Stimulated activated naive CD8-positive, alpha-beta T cell treated with anti-CD3 and anti-CD28 coated beads, Interleukin-15, amount 100 ng/mL, for 72 hours (primary cell): ENCODE results near the gene ATP9B.

Experiments used
- ATAC-seq: fragments of 150-1000 bp; cut with Tn5 transposase; 2 replicates; pipeline ENCODE4 v1.10.0; 2021; ENCODE audit warnings: mild to moderate bottlenecking, moderate library complexity
- DNase-seq, 2 donors: peaks; one replicate each; pipeline ENCODE4 v3.0.0; 2021 to 2022
- H3K27ac Mint-ChIP-seq, 2 donors: one replicate each; pipeline ENCODE4 v1.8.0; 2022; ENCODE audit warnings: mild to moderate bottlenecking in 2 of 2, mixed read lengths in 2 of 2, moderate library complexity in 2 of 2
- H3K27me3 Mint-ChIP-seq: one replicate; pipeline ENCODE4 v1.8.0; 2022; ENCODE audit warnings: mixed read lengths
- H3K4me1 Mint-ChIP-seq: one replicate; pipeline ENCODE4 v1.8.0; 2022; ENCODE audit warnings: mild to moderate bottlenecking, mixed read lengths
- H3K4me3 Mint-ChIP-seq, 2 donors: one replicate each; pipeline ENCODE4 v1.8.0; 2022; ENCODE audit warnings: mild to moderate bottlenecking in 2 of 2, mixed read lengths in 2 of 2, moderate library complexity in 1 of 2
- H3K9me3 Mint-ChIP-seq, 2 donors: one replicate each; pipeline ENCODE4 v1.8.0; 2022; ENCODE audit warnings: mixed read lengths in 2 of 2

ATP9B gene

DNA sequence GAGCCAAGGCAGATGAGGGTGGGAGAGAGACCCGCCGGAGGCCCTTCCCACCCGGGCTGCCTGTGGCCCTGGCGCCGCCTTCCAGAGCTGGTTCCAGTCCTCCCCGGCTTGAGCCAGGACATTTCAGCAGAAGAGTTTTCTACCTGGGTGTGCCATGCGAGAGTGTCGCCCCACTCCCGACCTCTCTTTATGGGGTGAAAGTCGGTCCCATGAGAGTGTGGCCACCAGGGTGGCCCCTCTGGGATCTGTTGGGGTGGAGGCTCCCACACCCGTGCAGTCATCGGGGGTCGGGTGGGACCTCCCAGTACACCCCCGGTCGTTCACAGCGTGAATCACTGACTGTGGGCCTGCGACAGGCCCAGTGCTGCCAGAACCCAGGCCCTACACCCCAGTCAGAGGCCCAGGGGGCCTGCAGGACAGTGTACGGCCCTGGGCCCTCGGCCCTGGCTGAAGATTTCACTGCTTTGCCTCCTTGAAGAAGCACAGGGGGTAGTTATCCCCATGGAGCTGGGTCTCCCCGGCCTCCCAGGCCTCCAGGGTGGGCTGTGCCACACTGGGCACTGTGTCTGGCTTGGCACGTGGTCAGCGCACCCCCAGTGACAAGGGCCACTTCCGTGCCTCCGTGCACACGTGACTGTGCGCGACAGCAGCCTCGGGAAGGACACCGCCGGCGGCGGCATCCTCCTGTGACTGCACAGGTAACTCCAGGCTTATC lies 332.5 kb downstream of the ATP9B start:
- peaks cover 80% of the 10 kb centered on the region for H3K4me1 Mint-ChIP-seq
- H3K27ac Mint-ChIP-seq = peak overlapping the region; percentile 70 to 98
- H3K4me3 Mint-ChIP-seq = peak overlapping the region; percentile 93 to 94
- H3K27me3 Mint-ChIP-seq = no peaks in the 10 kb centered on the region
- DNase-seq (no peak), ATAC-seq (no peak)
- H3K9me3 Mint-ChIP-seq = no peaks in the 10 kb centered on the region

DNA sequence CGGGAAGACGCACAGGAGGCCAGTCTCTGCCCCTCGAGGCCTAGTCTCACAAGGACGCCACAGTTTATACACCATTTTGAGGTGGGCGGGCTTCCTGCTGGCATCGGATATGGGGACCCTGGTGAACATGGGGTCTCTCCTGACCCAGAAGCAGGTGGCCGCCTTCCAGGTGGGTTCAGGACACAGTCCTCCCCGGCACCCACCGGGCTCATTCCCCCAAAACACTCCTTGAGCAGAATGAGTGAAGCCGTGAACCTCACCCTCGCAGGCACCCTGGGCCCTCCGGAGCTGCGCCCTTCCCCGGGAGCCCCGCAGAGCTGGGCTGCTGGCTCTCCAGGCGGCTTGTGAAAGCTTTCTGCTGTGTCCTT lies 333.0 kb downstream of the ATP9B start:
- H3K4me1 Mint-ChIP-seq = peaks cover 86% of the 10 kb centered on the region

DNA sequence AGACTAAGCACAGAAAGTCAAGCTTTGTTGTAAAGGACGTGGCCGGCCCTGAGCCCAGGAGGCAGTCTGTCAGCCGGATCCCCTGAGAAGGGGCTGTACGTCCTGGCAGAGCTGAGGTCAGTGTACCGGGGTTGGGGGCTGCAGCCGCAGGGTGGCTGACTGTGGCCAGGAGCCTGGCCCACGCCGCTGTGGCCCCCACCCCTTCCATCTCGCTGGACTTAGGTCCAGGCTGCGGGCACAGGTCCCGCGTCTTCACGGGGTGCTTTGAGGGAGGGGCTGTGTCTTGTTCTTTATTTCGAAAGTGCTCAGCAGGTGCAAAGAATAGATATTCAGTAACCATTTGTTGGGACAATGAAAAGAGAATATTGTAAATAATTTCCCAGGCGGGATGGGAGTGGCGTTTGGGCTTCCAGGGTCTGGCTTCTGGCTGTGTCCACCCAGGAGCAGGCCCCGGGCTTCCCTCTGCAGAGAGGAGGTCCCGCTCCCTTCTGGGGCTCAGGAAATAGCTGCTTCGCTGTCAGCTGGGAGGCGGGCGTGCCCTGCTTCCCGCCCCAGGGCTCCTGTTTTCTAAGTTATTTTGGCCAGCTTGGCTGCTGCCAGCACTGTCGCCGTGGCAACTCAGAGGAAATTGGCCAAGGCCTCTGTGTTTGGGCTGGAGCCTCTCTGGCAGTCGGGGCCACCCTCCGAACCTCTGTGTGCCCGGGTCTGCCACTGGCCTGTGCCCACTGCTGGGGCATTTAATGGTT lies 334.0 kb downstream of the ATP9B start:
- H3K27ac Mint-ChIP-seq = peak overlapping the region; percentile 13 to 96

More for the DNA sequence above, 333.0 kb downstream of the ATP9B start:
- Mint-ChIP-seq H3K9me3 (no peaks in the 10 kb centered on the region), H3K27me3 (no peaks in the 10 kb centered on the region), H3K27ac (peak overlapping the region in 1 of 2 donors; percentile 96), H3K4me3 (peak overlapping the region; percentile 70 to 94)
- DNase-seq = no peak
- no peak for ATAC-seq

DNA sequence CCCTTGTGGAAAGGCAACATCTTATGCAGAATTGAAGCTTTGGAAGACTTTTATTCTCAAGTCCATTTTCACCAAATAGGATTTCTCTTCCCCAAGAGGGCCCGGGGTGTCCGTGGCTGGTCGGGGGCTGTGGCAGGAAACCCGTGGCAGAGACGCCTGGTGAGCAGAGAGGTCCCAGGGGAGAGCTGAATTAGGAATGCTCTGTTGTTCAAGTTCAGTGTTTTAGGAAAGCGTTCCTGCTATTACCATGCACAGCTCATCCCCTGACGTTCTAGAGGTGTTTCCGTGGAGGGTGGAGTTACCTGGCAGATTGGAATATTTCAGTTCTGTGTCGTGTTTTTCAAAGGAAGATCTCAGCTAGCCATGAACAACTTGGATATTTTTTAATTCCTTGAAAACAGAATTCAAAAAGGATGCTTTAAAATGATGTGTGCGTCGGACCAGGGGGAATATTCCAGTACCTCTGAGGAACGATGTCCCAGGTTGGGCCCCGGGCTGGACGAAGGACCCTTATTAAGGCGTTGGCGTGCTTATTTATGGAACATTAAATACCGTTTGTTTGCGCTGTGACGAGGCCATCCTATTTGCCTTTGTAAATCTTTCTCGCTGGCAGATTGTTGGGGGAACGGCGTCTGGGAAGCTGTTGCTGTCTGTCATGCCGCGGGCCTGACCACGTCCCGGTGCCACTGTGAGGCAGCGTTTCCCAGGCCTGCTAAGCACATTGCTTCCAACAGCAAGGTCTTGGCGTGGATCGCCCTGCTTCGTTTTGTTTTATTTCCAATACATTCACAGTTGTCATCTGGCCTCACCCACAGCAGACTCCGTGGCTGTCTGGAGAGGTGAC lies 334.8 kb downstream of the ATP9B start:
- DNase-seq (no peak), ATAC-seq (no peak)
- Mint-ChIP-seq H3K4me1 (peaks cover 77% of the 10 kb centered on the region), H3K27ac (peak overlapping the region; percentile 51 to 80), H3K4me3 (peak overlapping the region; percentile 70 to 94), H3K27me3 (no peaks in the 10 kb centered on the region), H3K9me3 (no peaks in the 10 kb centered on the region)

More for the DNA sequence above, 334.0 kb downstream of the ATP9B start:
- H3K9me3 Mint-ChIP-seq = no peaks in the 10 kb centered on the region
- no peak for DNase-seq
- peak overlapping the region; percentile 70 to 94 for H3K4me3 Mint-ChIP-seq
- no peak for ATAC-seq
- peaks cover 85% of the 10 kb centered on the region for H3K4me1 Mint-ChIP-seq
- H3K27me3 Mint-ChIP-seq = no peaks in the 10 kb centered on the region

DNA sequence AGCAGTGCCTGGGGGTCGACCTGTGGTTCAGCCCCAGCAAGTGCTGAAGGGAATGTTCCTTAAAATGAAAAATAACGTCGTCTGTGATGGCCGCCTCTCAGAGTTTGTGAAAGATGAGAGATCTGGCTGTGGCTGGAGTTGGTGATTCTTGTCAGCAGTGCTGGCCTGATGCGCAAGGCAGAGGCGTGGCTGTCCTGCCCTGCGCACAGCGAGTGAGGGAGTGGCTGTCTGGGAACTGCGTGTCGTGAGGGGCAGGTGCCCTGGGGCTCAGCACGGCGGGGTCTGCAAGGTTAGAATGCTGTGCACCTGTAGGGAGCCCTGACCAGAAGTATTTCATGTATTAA lies 335.3 kb downstream of the ATP9B start:
- peak overlapping the region; percentile 70 to 94 for H3K4me3 Mint-ChIP-seq
- peak overlapping the region; percentile 51 to 80 for H3K27ac Mint-ChIP-seq
- ATAC-seq = no peak
- H3K9me3 Mint-ChIP-seq = no peaks in the 10 kb centered on the region
- peaks cover 73% of the 10 kb centered on the region for H3K4me1 Mint-ChIP-seq
- no peaks in the 10 kb centered on the region for H3K27me3 Mint-ChIP-seq
- no peak for DNase-seq

DNA sequence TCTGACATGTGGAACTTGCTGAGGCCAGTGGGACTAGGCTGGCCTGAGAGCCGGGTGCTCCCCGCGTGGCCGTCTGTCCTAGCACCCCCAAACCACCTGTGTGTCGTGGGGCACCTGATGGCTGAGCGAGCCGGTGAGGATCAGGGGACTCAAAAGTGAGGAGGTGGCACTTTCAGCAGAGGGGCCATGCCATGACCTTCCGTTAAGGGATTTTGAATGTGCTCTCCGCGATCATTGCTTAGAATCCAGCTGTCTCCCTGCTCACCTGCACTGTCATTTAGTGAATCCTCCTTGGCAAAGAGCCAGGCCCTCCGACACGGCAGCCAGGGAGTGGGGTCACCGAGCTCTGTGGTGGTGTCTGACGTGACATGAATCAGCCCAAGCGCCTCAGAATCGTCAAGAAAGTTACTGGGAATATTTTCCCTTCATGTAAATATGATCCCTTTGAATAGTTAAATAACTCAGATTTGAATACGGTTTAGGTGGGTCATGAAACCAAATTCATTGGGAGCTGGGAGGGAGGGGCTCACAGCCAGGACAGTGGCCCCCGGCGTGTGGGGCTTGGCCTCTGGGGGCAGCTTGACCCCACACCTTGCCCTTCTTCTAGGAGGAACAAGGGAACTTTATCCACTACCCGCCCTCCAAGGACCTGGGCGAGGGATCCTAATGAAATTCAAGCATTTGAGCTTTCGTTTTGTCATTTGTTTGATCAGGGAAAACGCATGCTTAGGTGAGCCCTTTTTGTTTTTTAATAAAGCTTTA lies 336.0 kb downstream of the ATP9B start:
- H3K4me1 Mint-ChIP-seq = peaks cover 73% of the 10 kb centered on the region
- H3K27ac Mint-ChIP-seq = peak overlapping the region; percentile 51 to 92
- ATAC-seq (no peak), DNase-seq (peak in 1 of 2 donors; percentile 62)
- no peaks in the 10 kb centered on the region for H3K27me3 Mint-ChIP-seq
- H3K4me3 Mint-ChIP-seq = peak overlapping the region; percentile 70 to 94
- H3K9me3 Mint-ChIP-seq = no peaks in the 10 kb centered on the region

DNA sequence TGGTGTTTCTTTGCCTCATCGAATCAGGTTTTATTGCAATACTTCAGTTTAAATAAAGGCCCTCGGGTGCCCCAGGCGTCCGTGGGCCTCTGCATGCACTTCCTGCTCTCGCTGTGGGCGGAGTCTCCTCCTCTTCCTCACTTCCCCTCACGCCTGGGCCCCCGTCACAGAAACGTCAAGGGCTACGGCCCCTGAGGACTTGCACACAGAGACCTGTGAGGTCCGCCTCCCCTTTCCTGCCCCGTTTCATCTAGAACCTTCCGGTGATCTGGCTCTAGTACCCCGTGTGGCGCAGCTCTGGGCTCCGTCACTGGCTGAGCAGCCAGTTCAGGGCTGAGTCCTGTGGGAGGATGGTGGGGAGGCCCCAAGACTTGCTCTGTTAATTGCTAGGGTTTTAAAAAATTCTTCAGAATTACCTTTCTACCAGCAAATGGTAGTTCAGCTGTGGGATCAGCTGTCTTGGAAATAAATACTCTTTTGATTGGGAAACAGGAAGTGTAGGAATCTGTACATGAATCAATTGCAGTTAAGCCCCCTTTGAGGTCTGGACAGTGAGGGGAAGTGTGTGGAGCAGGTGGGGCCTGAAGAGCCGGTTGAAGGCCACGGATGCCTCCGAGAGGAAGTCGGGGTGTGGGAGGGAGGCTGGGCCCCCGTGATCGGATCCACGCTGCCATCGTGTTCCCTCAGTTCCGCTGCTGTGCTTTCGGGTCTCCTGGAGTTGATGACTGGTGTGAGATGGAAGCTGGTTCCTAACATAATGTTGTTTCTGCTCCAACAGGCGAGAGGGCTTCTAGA lies 336.8 kb downstream of the ATP9B start:
- H3K4me3 Mint-ChIP-seq = peak overlapping the region; percentile 70 to 94

DNA sequence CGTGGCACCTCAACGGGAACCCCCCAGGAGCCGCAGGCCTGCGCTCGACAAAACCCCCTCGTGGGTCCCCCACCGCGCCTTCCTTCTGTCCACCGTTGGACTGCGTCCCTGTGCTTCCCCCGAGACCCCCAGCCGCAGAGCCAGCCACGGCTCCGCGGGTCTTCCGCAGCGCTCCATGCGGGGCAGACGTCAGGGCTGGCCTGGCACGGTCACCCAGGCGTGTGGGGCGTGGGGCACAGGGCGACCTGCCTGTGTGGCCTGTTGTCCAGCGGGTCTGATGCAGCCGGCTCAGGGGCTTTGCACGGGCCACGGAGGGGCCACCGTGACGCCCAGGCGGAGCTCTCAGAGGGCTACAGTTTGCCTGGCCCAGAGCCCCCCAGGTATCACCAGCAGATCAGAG lies 337.5 kb downstream of the ATP9B start:
- Mint-ChIP-seq H3K4me3 (peak overlapping the region; percentile 70 to 94), H3K9me3 (no peaks in the 10 kb centered on the region), H3K27ac (no peak overlapping the region), H3K27me3 (no peaks in the 10 kb centered on the region), H3K4me1 (peaks cover 64% of the 10 kb centered on the region)
- ATAC-seq (no peak), DNase-seq (no peak)

More for the DNA sequence above, 336.8 kb downstream of the ATP9B start:
- H3K4me1 Mint-ChIP-seq = peaks cover 71% of the 10 kb centered on the region
- peak overlapping the region; percentile 92 to 94 for H3K27ac Mint-ChIP-seq
- H3K9me3 Mint-ChIP-seq = no peaks in the 10 kb centered on the region
- peak; percentile 72 to 92 for DNase-seq
- peak; percentile 95 for ATAC-seq
- H3K27me3 Mint-ChIP-seq = no peaks in the 10 kb centered on the region

DNA sequence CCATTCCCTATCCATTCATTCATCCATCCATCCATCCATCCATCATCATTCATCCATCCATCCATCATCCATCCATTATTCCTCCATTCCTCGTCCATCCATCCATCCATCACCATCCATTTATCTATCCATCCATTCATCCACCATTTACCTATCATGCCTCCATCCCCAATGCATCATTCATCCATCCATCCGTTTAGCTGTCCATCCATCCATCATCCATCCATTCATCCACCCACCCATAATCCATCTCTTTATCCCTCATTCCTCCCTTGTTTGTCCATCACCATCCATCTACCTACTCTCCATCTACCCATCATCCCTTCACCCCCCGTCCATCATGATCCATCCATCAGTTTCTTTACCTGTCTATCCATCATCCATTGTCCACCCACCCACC lies 340.1 kb downstream of the ATP9B start:
- Mint-ChIP-seq H3K4me3 (no peak overlapping the region), H3K27me3 (no peaks in the 10 kb centered on the region), H3K4me1 (peaks cover 52% of the 10 kb centered on the region), H3K27ac (no peak overlapping the region), H3K9me3 (no peaks in the 10 kb centered on the region)
- DNase-seq (no peak), ATAC-seq (no peak)

DNA sequence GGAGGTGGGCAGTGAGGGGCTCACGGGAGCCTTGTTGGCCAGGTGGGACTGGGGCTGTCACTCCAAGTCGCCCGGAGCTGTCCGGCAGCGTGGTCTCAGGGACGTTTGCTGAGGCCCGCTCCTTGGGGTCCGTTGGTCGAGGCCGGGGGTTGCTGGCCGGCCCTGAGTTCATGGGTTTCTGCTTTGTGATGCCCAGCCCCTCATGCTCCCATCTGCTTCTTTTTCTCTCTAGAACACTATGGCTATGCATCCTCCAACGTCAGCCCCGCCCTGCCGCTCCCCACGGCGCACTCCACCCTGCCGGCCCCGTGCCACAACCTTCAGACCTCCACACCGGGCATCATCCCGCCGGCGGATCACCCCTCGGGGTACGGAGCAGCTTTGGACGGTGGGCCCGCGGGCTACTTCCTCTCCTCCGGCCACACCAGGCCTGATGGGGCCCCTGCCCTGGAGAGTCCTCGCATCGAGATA lies 341.0 kb downstream of the ATP9B start:
- H3K4me3 Mint-ChIP-seq = no peak overlapping the region
- no peak overlapping the region for H3K27ac Mint-ChIP-seq
- no peak for ATAC-seq
- H3K4me1 Mint-ChIP-seq = peaks cover 50% of the 10 kb centered on the region
- no peaks in the 10 kb centered on the region for H3K9me3 Mint-ChIP-seq
- no peak for DNase-seq
- H3K27me3 Mint-ChIP-seq = no peaks in the 10 kb centered on the region

DNA sequence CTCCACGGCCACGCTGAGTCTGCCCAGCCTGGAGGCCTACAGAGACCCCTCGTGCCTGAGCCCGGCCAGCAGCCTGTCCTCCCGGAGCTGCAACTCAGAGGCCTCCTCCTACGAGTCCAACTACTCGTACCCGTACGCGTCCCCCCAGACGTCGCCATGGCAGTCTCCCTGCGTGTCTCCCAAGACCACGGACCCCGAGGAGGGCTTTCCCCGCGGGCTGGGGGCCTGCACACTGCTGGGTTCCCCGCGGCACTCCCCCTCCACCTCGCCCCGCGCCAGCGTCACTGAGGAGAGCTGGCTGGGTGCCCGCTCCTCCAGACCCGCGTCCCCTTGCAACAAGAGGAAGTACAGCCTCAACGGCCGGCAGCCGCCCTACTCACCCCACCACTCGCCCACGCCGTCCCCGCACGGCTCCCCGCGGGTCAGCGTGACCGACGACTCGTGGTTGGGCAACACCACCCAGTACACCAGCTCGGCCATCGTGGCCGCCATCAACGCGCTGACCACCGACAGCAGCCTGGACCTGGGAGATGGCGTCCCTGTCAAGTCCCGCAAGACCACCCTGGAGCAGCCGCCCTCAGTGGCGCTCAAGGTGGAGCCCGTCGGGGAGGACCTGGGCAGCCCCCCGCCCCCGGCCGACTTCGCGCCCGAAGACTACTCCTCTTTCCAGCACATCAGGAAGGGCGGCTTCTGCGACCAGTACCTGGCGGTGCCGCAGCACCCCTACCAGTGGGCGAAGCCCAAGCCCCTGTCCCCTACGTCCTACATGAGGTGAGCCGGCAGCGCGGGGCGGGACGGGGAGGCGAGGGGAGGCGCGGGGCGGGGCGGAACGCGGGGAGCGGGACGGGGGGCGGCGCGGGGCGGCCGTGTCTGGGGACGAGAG lies 341.8 kb downstream of the ATP9B start:
- Mint-ChIP-seq H3K4me3 (no peak overlapping the region), H3K27ac (no peak overlapping the region), H3K9me3 (no peaks in the 10 kb centered on the region), H3K27me3 (no peaks in the 10 kb centered on the region), H3K4me1 (peaks cover 45% of the 10 kb centered on the region)
- ATAC-seq = peak; percentile 67
- DNase-seq = no peak

DNA sequence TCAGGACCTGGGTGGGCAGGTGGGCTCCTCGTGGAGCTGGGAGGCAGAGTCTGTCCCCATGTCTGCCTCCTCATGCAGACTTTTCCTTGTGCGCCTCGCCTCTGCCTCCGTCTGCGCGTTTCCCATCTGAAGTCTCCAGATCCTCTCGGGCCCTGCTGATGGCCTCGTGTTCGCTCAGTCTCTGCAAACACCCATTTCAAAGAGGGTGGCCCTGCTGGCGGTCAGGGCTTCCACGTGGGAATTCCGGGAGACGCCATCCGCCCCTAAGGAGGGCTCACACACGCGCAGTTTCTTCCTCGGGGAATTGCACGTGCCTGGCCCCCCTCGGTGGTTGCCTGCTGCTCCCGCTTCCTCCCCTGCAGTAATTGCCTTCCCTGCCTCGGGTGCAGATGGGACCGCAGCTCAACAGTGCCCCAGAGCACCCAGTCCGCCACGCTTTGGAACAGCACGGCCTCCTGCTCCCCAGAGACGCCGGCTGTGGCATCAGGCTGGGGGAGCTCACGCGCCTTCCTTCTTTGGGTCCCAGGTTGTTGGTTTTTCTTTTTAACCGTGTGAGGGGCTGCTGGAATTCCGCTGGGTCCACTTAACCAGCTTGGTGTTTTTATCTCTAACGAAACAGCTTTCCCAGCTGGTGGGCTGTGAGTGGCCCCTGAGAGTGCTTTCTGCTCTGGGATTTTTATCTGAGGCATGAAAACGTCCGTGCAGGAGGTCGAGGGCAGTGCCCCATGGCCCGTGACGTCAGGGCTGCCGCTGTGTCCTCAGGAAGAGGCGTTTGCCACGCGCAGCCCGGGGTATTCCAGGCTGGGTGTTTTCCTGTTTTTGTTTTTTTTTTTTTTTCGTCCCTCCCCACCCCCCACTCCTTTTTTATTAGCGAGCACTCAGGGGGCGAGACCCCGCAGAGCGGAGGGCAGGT lies 342.7 kb downstream of the ATP9B start:
- DNase-seq = no peak
- Mint-ChIP-seq H3K4me1 (peaks cover 45% of the 10 kb centered on the region), H3K4me3 (no peak overlapping the region), H3K27ac (no peak overlapping the region), H3K9me3 (no peaks in the 10 kb centered on the region), H3K27me3 (no peaks in the 10 kb centered on the region)
- ATAC-seq = no peak

DNA sequence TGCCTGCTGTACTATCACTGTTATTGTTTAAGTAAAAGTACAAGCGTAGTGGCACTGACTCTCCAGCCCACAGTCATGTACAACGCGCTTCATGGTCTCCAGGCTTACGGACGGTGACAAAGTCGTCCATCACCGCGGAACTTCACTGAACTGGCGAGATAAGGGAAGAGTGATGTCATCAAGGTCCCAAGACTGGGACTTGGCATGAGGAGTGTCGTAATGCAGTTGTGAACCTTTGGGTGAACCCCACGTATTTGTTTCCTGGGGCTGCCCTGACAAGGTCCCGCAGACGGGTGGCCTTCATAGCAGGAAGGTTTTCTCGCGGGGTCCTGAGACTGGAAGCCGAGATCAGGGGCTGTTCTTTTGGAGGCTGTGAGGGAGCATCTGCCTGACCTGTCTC lies 343.8 kb downstream of the ATP9B start:
- ATAC-seq = no peak
- Mint-ChIP-seq H3K4me3 (no peak overlapping the region), H3K4me1 (peaks cover 35% of the 10 kb centered on the region), H3K27ac (no peak overlapping the region), H3K9me3 (no peaks in the 10 kb centered on the region), H3K27me3 (no peaks in the 10 kb centered on the region)
- DNase-seq = no peak
